ENCODE measurements around the gene GRIN1.

The GRIN1 gene

DNA sequence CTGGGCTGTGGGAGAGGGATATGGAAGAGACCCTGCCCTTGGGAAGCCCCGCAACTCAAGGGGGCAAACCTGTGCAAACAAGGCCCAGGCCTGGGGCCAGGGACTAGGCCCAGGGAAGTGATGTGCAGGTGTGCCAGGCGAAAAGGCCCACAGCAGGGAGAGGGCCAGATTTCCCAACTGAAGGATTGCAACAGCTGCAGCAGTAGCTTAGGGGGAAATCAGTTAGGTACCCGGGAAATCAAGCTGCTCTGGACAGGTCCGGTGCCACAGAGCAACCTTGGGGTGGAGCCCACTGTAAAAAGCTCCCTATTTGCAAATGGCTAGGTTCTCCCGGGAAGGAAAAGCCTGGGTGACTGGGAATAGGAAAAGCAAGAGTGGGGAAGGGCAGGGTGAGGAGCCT, 10.4 kb downstream of the GRIN1 start:
- DNase-seq, result no peak

DNA sequence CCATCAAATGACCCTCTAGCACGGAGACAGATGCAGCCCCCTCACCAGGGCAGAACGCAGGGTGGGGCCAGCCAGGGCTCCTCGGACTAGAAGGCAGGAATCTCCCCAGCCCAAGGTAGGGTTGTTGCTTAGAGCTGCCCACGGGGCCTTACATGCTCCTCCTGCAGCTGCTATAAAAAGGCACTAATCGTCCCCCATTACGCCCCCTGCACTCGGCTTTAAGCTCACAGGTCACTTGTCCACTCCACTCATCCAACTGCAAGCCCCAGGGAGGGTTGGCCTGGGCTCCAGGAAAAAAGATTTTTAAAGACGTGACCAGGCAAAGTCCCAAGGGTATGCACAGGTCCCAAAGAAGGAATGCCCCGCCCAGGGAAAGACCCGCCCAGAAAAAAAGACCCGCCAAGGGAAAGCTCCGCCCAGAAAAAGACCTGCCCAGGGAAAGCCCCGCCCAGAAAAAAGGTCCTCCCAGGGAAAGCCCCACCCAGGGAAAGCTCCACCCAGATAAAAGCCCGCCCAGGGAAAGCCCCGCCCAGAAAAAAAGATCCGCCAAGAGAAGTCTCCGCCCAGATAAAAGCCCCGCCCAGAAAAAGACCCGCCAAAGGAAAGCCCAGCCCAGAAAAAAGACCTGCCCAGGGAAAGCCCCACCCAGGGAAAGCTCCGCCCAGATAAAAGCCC, 11.1 kb downstream of the GRIN1 start:
- DNase-seq, result no peak

DNA sequence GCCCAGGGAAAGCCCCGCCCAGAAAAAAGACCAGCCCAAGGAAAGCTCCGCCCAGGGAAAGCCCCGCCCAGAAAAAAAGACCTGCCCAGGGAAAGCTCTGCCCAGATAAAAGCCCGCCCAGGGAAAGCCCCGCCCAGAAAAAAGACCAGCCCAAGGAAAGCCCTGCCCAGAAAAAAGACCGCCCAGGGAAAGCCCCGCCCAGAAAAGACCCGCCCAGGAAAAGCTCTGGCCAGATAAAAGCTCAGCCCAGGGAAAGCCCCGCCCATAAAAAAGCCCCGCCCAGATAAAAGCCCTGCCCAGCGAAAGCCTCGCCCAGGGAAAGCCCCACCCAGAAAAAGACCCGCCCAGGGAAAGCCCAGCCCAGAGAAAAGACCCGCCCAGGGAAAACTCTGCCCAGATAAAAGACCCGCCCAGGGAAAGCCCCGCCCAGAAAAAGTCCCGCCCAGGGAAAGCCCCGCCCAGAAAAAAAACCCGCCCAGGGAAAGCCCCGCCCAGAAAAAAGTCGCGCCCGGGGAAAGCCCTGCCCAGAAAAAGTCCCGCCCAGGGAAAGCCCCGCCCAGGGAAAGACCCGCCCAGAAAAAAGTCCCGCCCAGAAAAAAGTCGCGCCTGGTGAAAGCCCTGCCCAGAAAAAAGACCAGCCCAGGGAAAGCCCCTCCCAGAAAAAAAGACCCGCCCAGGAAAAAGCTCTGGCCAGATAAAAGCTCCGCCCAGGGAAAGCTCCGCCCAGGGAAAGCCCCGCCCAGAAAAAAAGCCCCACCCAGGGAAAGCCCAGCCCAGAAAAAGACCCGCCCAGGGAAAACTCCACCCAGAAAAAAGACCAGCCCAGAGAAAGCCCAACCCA, 11.9 kb downstream of the GRIN1 start:
- peak; percentile 70 for DNase-seq

DNA sequence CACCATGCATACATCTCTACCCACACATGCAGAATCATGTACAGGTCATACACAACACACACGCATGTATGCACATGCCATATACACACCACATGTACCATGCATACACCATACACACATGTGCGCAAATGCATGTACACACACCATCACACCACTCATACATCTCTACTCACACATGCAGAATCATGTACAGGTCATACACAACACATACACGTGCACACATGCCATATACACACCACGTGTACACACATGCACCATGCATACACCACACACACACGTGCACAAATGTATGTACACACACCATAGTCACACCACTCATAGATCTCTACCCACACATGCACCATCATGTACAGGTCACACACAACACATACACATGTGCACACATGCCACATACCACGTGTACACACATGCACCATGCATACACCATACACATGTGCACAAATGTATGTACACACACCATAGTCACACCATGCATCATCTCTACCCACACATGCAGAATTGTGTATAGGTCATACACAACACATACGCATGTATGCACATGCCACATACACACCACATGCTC, 14.0 kb downstream of the GRIN1 start:
- DNase-seq, result no peak

DNA sequence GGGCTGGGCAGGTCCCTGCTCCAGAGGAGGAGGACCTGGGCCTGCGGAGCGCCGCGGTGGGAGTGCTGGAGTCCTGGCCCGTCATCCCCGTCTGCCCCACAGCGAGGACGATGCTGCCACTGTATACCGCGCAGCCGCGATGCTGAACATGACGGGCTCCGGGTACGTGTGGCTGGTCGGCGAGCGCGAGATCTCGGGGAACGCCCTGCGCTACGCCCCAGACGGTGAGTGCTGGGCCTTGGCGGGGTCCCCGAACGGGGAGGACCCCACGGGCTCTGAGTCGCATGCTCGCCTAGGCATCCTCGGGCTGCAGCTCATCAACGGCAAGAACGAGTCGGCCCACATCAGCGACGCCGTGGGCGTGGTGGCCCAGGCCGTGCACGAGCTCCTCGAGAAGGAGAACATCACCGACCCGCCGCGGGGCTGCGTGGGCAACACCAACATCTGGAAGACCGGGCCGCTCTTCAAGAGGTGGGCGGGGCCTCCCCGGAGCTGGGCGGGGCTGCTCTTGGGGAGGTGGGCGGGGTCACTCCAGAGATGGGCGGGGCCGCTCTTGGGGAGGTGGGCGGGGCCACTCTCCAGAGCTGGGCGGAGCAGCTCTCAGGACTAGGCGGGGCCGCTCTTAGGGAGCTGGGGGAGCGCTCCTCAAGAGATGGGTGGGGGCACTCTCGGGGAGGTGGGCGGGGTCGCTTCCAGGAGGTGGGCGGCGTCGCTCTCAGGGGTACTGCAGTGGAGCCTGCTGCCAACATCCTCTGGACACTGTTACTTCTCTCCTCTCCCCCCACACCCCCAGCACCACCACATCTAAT, 17.8 kb downstream of the GRIN1 start:
- peak; percentile 67 for DNase-seq

DNA sequence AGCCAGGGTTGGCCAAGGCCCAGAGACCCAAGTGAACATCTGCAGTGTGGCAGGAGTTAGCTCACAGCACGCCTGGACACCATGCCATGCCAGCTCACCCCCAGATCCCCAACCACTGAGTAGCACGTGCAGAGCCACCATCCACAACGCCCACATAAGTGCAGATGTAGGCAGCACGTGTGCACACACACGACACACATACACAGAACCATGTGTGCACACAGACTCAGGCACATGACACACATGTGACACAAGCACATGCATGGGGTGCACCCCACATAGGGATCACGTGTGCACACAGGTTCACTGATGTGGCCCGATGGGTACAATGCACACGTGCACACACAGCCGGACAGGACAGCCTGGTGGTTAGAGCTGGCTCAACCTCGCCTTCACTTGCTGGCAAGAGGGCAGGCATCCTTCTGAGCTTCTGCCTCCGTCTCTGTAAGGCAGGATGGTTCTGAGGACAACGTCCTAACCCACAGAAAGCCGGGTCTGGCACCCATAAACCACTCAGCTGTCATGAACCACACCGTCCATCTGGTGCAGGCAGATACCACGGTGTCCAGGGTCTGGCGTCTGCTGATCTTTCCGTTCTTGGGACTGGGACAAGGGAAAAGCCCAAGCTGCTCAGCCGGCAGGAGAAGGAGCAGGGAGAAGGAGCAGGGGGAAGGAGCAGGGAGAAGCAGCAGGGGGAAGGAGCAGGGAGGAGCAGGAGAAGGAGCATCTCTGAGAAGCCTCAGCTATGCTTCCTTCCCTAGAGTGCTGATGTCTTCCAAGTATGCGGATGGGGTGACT, 18.9 kb downstream of the GRIN1 start:
- DNase-seq, result no peak

DNA sequence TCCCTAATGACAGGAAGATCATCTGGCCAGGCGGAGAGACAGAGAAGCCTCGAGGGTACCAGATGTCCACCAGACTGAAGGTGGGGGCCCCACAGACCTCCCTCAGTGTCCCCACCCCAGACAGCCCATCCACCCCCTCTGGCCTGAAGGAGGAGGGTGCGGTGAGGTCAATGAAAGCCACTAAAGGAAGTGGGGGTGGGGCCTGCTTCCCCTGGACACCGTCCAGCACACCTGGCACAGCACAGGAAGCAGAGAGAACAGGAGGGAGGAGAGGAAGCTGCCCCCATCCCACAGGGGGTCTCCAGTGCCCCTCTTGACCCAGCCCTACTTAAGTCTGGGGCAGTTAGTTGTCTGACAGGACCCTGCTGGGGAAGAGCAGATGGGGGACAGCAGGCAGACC, 19.7 kb downstream of the GRIN1 start:
- DNase-seq, result no peak

DNA sequence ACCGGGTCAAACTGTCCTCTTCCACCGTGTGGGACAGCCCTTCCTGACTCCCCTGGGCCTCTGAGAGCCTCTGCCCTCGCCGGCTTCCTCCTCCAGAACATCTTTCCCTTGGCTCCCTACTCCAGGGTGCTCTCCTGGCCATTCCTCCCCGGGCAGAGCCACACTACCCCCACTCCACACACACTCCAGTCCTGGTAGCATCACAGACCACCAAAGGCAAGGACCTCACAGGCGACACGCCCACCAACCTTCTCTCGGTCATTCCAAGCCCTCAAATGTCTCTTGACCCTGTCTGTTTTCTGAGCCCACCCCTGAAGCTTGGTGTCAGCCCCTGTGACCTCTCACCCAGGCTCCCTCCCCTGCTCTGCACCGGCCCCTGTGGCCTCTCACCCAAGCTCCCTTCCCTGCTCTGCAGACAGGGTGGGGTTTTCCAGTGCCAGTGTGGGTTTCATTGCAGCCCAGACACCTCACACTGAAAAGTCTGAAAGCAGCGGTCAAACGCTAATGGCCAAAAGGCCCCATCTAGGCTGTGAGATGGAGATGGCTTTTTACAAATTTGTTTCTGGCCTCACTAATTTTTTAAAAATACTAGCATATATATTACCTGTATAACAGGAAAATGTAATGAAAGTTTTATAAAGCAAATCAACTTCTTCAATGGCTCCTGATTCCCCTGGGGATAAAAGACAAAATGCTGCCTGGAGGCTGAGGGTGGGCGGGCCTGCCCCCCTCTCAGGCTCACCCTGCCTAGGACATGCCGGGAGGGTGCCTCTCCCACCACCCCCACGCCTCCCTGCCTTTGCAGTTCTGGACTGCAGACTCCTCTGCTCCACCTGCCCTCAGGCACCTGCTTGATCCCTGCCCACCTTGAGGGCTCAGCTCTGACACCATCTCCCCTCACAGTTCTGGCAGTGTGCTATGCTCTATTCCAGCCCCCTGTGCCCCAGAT, 20.4 kb downstream of the GRIN1 start:
- no peak for DNase-seq

DNA sequence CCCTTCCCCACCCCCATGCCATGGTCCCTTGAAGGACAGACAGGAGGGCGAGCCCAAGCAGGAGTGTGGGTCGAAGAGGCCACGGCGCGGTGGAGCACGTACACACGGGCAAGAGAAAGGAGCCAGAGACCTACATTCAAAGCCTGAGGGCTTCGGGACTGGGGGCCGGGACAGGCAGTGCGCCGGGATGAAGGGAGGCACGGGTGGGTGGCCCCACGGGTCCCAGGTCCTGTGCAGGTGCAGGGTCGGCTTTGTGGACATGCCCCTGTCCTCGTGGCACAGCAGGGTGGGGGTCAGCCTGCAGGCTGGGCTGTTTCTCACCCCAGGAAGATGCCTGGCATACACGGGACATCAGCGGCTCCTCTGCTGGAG, 21.1 kb downstream of the GRIN1 start:
- DNase-seq, result no peak

DNA sequence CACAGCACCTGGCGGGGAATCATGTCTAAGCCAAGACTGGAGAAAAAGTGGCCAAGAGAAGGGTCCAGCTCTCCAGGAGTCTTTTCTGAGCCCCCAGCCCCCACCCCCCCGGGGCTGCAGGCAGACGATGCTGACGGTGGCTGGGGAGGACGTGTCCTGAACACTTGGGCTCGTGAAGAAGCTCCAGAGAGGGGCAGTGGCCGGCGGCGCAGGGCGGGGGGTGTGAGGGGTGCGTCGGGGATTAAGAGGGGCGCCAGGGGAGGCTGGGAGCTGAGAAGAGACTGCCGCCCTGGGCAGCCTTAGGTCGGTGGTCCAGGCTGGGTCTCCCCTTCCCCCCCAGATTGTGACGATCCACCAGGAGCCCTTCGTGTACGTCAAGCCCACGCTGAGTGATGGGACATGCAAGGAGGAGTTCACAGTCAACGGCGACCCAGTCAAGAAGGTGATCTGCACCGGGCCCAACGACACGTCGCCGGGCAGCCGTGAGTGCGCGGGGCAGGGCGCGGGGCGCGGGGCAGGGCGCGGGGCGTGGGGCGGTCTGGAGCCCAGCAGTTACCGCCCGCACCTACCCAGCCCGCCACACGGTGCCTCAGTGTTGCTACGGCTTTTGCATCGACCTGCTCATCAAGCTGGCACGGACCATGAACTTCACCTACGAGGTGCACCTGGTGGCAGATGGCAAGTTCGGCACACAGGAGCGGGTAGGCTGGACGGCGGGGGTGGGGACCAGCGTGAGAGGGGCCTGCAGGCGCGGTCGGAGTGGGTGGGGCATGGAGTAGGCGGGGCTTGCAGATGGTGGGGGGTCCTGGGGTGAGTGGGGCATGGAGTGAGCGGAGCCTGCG, 22.0 kb downstream of the GRIN1 start:
- no peak for DNase-seq

DNA sequence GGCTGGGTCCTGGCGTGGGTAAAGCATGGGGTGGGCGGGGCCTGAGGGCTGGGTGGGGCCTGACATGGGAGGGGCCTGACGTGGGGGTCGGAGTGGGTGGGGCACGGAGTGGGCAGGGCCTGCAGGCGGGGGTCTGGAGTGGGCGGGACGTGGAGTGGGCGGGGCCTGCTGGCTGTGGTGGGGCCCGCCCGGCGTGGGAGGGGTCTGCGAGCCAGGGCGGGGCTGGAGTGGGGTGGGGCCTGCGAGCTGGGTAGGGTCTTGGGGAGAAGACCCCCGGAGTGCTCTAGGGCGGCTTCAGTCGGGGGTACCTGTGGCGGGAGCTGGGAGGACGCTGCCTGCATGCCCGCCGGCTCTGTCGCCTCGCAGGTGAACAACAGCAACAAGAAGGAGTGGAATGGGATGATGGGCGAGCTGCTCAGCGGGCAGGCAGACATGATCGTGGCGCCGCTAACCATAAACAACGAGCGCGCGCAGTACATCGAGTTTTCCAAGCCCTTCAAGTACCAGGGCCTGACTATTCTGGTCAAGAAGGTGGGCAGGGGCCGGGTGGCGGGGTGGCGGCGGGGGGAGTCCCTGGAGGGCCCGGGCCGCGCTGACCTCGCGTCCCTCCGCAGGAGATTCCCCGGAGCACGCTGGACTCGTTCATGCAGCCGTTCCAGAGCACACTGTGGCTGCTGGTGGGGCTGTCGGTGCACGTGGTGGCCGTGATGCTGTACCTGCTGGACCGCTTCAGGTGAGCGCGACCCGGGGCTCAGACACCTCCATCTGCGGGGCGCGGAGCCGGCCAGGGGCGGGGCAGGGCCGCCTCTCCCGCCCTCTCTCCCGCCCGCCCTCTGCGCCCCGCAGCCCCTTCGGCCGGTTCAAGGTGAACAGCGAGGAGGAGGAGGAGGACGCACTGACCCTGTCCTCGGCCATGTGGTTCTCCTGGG, 22.9 kb downstream of the GRIN1 start:
- no peak for DNase-seq

DNA sequence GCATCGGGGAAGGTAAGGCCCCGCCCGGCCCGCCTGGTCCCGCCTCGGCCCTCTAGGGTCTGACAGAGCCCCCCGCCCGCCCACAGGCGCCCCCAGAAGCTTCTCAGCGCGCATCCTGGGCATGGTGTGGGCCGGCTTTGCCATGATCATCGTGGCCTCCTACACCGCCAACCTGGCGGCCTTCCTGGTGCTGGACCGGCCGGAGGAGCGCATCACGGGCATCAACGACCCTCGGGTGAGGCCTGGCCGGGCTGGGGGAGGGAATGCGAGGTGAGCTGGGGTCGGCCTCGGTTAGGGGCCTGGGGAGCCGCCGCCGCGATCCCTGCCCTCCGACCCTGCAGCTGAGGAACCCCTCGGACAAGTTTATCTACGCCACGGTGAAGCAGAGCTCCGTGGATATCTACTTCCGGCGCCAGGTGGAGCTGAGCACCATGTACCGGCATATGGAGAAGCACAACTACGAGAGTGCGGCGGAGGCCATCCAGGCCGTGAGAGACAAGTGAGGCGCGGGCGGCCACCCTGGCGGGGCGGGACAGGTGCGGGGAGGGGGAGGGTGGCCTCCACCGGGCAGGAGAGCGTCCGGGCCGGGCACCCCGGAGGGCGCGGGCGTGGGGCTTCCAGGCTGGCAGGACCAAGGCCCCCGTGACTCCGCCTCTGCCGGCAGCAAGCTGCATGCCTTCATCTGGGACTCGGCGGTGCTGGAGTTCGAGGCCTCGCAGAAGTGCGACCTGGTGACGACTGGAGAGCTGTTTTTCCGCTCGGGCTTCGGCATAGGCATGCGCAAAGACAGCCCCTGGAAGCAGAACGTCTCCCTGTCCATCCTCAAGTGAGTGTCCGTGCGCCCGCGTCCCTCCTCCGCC, 23.8 kb downstream of the GRIN1 start:
- DNase-seq, result no peak

DNA sequence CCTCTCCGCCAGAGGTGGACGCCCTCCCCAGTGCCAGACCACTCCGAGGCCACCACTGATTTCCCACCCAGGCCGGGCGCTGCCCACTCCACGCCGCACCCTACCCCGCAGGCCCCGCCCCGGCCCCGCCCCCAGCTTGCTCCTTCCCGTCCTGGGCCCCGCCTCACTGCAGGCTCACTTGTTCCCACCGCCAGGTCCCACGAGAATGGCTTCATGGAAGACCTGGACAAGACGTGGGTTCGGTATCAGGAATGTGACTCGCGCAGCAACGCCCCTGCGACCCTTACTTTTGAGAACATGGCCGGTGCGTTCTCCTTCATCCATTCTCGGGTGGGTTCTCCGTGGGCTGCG, 24.4 kb downstream of the GRIN1 start:
- DNase-seq, result no peak

DNA sequence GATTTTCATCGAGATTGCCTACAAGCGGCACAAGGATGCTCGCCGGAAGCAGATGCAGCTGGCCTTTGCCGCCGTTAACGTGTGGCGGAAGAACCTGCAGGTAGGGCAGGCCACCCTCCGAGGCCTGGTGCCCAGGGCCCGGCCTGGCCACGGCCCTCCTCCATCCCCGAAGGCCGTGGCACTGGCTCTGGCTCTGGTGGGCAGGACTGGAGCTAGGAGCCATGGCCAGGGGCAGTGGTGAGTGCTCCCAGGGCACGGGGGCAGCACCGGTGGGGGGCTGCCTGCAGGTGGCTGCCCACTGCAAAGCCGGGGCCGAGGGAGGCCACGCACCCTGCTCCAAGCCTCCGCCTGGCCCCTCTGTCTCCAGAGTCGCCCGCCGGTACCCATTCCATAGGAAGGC, 24.9 kb downstream of the GRIN1 start:
- DNase-seq, result no peak

DNA sequence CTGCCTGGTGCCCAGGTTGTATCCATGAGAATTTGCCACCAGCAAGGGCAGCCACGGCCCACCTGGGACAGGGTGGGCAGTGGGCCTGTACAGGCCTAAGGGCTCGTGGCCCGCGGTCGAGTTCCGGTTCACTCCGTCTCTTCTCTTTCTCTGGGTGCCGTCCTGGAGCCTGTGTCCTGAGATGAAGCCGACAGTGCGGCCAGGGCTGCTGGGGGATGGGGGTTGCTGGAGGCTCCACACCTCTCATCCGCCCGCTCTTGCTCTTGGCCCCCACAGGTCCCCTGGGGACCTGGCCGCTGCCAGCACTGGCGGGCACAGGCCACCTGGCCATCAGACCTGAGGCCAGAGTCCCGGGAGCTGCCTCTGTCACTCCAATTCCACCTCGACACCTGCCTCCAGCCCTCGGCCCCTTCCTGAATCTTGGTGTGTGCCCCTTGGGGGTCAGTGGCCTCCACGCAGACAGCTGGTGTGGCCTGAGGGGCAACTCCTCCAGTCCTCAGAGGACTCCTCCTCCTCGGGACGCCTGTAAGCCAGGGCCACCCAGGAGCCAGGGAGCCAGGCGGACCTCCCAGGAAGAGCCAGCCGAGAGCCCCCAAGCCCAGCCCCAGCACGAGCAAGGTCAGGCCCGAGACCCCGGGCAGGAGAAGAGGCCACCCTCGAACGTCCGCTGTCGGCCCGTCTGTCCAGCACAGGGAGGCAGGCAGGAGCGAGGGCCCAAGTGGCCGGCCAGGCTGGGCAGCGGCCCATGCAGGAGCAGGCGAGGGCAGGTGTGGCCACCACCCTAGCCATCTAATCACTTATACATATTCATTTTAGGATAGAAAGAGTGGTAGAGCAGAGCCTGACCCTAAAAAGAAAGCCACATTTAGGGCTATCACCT, 25.7 kb downstream of the GRIN1 start:
- no peak for DNase-seq

DNA sequence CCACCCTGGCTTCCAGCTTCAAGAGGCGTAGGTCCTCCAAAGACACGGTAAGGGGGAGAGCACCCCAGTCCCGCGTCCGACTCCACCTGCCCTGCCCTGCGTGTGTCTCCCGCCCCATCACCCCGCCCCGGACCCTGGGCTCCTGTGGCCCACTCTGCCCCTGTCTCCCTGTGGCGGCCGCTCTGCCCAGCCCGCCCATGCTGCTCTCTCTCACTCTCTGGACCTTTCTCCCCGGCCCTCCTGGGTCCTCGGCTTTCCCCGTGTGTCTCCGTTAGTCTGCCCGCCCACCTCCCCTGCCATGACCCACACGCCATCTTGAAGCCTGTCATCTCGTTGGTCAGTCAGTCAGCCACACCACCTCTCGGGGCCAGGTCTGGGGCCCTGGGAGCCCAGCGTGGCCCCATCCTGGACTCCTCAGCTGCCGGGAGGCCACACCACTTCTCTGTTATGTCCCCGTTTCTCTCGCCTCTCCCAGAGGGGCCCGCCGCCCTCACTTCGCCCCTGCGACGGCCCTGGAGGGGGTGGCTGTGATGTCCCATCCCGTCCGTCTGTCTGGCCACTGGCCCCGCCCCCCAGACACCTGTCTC, 26.4 kb downstream of the GRIN1 start:
- DNase-seq, result no peak

Data from 8988T (cell line).